ENCODE data around the gene SPATA2. TPM values are rescaled to one million over a fixed set of nuclear protein-coding genes. Genes with fewer than 3 reads are reported as not detected.
"Not testable (repeated sequence)": the region's sequence is repeated elsewhere in the genome, so short reads cannot be mapped to it uniquely, and the experiment has no call there.

SPATA2 gene
- polyA plus RNA-seq, 4 donors, result 10.4 to 11.6 (median 11.1) TPM

DNA sequence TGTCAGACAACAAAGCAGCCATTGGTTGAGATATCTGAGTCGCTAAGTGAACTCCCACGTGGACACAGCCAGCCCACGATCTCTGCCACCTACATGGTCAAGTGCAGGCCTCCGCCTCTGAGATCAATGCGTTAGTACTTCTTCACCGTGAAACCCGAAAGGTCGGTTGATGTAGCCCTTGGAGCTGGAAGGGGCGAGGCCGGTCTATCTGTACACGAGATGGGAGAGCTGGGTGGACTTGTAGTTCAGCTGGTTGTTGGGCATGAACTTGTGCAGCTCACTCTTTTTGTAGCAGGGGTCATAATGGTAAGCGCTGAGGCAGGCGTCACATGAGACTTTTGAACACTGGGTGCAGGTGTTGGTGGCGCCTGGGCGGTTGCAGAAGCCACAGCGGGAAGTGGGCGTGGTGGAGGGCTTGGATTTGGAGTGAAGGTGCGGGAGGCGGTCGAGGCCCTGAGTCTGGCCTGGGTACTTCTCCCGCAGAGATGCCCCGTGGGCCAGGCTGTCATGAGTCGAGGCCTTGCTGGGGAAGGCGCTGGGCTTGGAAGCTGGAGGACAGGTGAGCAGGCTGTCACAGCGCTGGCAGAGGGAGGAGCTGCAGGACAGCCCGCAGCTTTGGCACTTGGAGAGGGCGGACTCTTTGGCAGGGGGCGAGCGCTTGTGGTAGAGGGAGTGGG, 9.8 kb downstream of the SPATA2 start:
- DNase-seq (ENCODE audit: low read depth in 4 of 4, low spot score in 3 of 4), result no peak

DNA sequence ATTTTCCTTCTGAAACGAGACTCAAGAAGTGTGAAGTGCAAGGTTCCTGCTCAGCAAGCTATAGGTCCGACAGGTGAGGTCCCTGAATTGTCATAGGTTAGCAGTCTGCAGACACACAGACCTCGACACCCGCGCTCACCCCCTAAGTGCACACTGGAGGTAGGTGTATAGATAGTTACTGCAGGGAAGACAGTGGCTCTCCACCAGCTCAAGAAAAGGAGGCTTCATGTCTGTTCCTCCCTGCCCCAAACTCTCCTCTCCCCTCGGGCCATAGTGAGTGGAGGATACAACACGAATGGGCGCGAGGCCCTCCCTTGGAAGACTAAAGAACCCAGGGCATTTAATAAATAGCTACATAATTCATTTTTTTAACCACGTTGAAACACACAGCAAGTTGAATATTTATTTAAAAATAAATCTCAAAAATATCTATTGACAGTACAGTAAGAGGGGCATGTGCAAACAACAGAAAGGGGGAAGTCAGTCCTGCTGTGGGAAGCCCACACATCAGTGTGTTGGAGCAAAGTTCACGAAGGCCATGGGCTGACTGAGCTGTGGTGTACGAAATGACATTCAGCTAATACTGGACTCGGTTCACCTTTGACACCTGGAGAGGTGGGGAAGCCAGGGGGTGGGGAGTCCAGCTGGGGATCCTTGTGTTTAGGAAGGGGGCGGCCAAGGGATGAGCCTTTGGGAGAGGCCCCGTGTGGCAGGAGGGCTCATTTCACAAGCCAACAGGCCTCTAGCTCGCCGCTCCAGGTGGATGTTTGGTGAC, 10.7 kb downstream of the SPATA2 start:
- no peak for DNase-seq (ENCODE audit: low read depth in 4 of 4, low spot score in 3 of 4)

GRCh38 chr20:49901588-49901987, 13.7 kb downstream of the SPATA2 start:
- DNase-seq (ENCODE audit: low read depth in 4 of 4, low spot score in 3 of 4), result no peak

- no peak for DNase-seq (ENCODE audit: low read depth in 4 of 4, low spot score in 3 of 4)
These were observed 15.6 kb downstream of the SPATA2 start for GRCh38 chr20:49899541-49900383.

GRCh38 chr20:49896204-49896603, 19.1 kb downstream of the SPATA2 start:
- DNase-seq (ENCODE audit: low read depth in 4 of 4, low spot score in 3 of 4), result no peak

DNA sequence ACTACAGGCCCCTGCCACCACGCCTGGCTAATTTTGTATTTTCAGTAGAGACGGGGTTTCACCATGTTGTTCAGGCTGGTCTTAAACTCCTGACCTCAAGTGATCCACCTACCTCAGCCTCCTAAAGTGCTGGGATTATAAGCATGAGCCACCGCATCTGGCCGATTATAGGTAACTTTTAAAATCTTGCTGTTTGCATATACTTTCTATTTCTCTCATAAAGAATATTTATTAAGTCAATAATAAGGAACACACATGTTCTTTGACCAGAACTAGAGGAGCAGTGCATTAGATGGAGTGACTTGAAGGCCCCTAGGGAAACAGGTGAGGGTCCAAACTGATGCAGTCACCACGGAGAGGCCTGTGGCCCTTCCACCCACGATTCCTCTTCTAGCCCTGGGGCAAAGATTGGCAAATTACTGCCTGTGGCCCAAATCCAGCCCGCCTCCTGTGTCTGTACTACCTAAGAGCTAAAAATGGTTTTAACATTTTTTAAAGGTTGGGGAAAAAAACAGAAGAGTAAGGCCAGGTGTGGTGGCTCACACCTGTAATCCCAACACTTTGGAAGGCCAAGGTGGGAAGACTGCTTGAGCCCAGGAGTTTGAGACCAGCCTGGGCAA, 19.7 kb downstream of the SPATA2 start:
- DNase-seq (ENCODE audit: low read depth in 4 of 4, low spot score in 3 of 4), result not testable (repeated sequence)

GRCh38 chr20:49894073-49894470, 21.3 kb downstream of the SPATA2 start:
- DNase-seq (ENCODE audit: low read depth in 4 of 4, low spot score in 3 of 4), result no peak

DNA sequence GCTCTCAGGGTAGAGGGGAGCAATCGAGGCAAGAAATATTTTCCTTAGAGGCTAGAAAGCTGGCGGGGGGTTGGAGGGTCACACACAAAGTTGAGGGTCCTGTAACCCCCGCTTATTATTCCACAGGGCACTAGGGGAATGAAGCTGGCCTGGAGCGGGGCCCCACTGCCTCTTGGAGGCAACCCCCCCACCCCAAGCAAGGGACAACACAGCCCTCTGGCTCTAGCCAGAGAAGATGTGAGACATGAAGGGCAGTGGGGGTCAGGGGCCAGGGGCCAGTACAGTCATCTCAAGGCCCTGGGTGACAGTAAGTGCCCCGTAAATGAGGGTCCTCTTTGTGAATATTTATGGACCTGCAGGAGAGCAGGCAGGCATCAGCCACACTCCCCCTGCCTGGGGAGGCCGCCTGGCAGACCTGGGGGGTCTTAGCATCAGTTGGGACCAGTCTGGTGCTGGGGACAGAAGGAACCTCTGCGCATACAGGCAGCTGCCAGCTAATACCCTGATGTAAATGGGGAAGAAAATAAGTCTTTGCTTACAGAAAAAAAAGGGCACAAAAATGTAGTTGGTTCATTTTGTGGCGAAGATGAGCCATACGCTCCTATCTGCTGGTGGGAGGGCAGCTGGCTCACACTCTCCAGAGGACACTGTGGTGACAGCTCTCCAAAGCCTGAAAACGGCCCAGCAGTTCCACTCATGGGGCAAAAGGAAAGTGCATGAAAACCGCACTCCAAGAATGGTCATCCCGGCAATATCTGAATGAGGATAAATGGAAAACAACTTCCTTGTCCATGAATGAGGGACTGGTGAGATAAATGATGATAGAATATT, 21.9 kb downstream of the SPATA2 start:
- DNase-seq (ENCODE audit: low read depth in 4 of 4, low spot score in 3 of 4), result no peak

GRCh38 chr20:49892817-49893216, 22.5 kb downstream of the SPATA2 start:
- DNase-seq (ENCODE audit: low read depth in 4 of 4, low spot score in 3 of 4), result no peak

GRCh38 chr20:49892260-49892659, 23.1 kb downstream of the SPATA2 start:
- no peak for DNase-seq (ENCODE audit: low read depth in 4 of 4, low spot score in 3 of 4)

DNA sequence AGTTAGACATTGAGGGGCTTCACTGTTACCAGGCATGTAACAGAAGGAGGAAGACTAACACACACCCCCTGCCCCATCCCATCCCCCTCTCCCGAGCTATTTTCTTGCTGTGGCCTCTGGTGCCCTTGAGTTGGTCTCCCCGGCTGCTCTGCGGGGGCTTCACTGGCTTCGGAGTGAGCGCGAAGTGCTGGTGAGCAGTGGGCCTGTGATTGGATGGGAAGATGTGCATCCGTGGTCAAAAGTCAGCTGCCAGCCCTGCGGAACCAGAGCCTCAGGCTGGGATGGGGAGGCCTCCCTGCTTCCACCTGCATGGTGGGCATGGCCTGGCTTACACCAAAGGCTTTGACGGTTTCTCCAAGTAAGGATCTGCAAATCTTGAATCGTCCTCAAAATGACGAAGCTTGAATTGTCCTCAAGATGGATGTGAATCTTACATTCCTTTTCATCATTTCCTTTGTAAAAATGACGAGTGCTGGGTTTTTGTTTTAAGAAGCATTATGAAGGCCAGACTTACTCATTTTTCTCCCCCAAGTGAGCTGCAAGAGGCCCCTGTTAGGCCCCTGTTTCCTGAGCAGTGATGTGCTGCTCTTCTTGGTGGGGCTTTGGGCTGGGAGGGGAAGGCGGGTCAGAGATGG, 23.7 kb downstream of the SPATA2 start:
- no peak for DNase-seq (ENCODE audit: low read depth in 4 of 4, low spot score in 3 of 4)

DNA sequence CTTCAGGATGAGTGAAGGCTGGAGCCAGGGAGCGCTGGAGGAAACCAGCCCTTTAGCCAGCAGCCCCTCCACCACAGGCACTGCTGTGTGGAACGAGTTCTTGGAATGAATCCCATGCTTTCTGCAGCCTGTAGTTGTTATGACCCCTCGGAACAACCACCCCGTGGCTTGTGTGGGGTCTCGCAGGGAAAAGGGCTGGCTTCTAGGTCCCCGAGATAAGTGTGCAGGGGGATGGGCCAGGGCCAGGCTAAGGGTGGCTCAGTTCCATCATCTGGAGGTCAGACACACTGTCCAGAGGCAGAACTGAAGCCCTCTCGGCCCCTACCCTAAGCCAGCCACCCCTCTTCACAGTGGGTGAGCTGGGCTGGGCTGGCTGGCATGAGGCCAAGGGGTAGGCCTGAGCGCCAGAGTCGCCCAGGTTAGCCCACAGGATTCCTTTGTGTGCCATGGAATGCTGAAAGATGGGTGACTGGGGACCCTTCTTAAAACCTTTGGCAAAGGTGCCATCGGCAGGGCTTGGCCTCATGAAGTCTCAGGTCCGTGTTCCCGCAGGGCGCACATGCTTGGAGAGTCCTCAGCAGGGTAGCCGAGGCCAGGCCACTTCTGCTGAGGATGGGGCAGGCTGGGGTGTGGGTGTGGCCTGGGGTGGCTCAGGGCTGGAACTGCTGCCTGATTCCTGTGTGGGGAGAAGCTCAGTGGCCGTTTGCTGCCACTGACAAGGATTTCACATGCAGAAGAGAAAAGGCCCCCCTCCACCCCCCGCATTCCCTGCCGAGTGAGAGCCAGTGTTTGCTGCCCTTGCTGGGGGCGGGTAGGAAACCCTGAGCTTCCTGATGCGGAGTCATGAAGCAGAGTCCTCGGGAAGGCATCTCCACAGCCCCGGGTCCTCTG, 24.6 kb downstream of the SPATA2 start:
- DNase-seq (ENCODE audit: low read depth in 4 of 4, low spot score in 3 of 4), result no peak

DNA sequence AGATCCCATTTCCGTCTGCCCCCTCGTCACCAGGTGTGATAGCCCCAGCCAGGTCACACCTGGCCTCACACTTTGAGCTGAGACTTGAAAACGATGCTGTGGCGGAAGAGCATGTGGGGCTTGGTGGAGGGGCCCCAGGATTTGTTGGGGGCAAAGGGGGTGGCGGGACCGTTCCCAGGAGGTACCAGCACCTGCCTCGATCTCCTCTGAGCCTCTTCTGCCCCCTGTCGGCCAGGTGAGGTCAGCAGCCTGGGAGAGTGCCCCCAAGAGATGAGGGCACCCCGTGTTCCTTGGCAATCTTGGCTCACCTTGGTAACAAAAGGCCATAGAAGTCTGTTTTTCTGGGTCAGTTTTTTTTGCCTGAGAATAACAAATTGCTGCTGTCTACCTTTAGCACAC, 25.4 kb downstream of the SPATA2 start:
- DNase-seq (ENCODE audit: low read depth in 4 of 4, low spot score in 3 of 4), result no peak

GRCh38 chr20:49889001-49889934, 26.1 kb downstream of the SPATA2 start:
- DNase-seq (ENCODE audit: low read depth in 4 of 4, low spot score in 3 of 4), result no peak

GRCh38 chr20:49888212-49889000, 26.9 kb downstream of the SPATA2 start:
- DNase-seq (ENCODE audit: low read depth in 4 of 4, low spot score in 3 of 4), result peak in 1 of 4 donors; percentile 49

Measured in right renal pelvis (tissue), 4 donors.